OCI-LY1 (cell line): ENCODE measurements around the gene CITED2.

ENCODE experiments used
- EZH2 ChIP-seq: fragments of 200-600 bp; sonication (generic), shearing (Covaris generic); IDR thresholded peaks from 2 replicates; pipeline ENCODE4 v1.8.0; 2017; ENCODE audit warnings: borderline replicate concordance, mixed run types, mild to moderate bottlenecking, antibody characterized with exemption, low read length, moderate library complexity, mixed read lengths
- TF ChIP-seq, protein P1 (sequence below): fragments of 200-600 bp; sonication (generic), shearing (Covaris generic); IDR thresholded peaks from 2 replicates; pipeline ENCODE4 v1.5.1; 2017; ENCODE audit warnings: mild to moderate bottlenecking, antibody characterized with exemption, low read length, moderate library complexity, mixed read lengths

DNA sequence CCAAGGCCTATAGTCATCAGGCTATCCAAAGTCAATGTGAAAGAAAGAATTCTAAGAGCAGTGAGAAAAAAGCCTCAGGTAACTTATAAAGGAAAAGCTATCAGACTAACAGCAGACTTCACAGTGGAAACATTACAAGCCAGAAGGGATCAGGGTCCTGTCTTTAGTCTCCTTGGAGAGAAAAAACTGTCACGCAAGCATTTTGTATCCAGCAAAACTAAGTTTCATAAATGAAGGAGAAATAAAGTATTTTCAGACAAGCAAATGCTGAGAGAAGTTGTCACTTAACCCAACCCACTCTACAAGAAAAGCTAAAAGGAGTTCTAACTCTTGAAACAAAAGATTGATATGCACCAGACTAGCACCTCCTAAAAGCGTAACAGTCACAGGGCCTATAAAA, 28.1 kb downstream of the CITED2 start:
- TF ChIP-seq EZH2: no peak
- TF ChIP-seq, protein P1, sequence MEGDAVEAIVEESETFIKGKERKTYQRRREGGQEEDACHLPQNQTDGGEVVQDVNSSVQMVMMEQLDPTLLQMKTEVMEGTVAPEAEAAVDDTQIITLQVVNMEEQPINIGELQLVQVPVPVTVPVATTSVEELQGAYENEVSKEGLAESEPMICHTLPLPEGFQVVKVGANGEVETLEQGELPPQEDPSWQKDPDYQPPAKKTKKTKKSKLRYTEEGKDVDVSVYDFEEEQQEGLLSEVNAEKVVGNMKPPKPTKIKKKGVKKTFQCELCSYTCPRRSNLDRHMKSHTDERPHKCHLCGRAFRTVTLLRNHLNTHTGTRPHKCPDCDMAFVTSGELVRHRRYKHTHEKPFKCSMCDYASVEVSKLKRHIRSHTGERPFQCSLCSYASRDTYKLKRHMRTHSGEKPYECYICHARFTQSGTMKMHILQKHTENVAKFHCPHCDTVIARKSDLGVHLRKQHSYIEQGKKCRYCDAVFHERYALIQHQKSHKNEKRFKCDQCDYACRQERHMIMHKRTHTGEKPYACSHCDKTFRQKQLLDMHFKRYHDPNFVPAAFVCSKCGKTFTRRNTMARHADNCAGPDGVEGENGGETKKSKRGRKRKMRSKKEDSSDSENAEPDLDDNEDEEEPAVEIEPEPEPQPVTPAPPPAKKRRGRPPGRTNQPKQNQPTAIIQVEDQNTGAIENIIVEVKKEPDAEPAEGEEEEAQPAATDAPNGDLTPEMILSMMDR: no peak
